Spinal cord (tissue), 10 donors: ENCODE measurements around the gene ZNF787. TPM values are rescaled to one million over a fixed set of nuclear protein-coding genes. Genes with fewer than 3 reads are reported as not detected.

Source experiments
- DNase-seq, 6 donors: peaks; one replicate each; pipeline versions ENCODE4 v3.0.0 to v3.0.0-alpha.2; 2013 to 2015; ENCODE audit warnings: low spot score in 6 of 6, low read depth in 4 of 6
- H3K27ac ChIP-seq: one replicate; pipeline ENCODE4 v1.5.1; 2013; ENCODE audit warnings: low read depth, low read length, control low read depth
- H3K27me3 ChIP-seq: one replicate; pipeline ENCODE4 v1.6.1; 2013; ENCODE audit warnings: low read length; ENCODE audit not compliant: control insufficient read depth, insufficient read depth
- H3K36me3 ChIP-seq: one replicate; pipeline ENCODE4 v1.6.1; 2013; ENCODE audit warnings: low read length; ENCODE audit not compliant: control insufficient read depth, insufficient read depth
- H3K4me1 ChIP-seq: one replicate; pipeline ENCODE4 v1.6.1; 2013; ENCODE audit warnings: low read length; ENCODE audit not compliant: control insufficient read depth, insufficient read depth
- H3K4me3 ChIP-seq: one replicate; pipeline ENCODE4 v1.5.1; 2013; ENCODE audit warnings: low read depth, low read length, control low read depth
- H3K9me3 ChIP-seq: one replicate; pipeline ENCODE4 v1.6.1; 2013; ENCODE audit warnings: low read length; ENCODE audit not compliant: control insufficient read depth, insufficient read depth
- WGBS: methylation state at CpG from one replicate; pipeline ENCODE4 v1.1.5; 2013; ENCODE audit warnings: missing lambda C conversion rate; ENCODE audit not compliant: insufficient coverage; 5-methylcytosine and 5-hydroxymethylcytosine counted together
- polyA plus RNA-seq, 2 donors: library from polyadenylated mRNA; unstranded; fragments of 120-200 nt; gene quantifications; one replicate each; pipeline ENCODE4 v1.2.1, GENCODE V29; 2013; ENCODE audit not compliant: insufficient read length in 2 of 2
- total RNA-seq, 2 donors: library from RNA; depleted of rRNA in 1 of 2; stranded (reverse); fragments of 120-200 nt in 1 of 2; fragments of >200 nt in 1 of 2; gene quantifications; one replicate each; pipeline versions ENCODE4 v1.2.3 to v1.2.4, GENCODE V29; 2013 to 2014
- donor health status: healthy.

ZNF787 gene
- total and polyA plus RNA-seq, 4 donors, result 8.9 to 27.4 (median 23.6) TPM

DNA sequence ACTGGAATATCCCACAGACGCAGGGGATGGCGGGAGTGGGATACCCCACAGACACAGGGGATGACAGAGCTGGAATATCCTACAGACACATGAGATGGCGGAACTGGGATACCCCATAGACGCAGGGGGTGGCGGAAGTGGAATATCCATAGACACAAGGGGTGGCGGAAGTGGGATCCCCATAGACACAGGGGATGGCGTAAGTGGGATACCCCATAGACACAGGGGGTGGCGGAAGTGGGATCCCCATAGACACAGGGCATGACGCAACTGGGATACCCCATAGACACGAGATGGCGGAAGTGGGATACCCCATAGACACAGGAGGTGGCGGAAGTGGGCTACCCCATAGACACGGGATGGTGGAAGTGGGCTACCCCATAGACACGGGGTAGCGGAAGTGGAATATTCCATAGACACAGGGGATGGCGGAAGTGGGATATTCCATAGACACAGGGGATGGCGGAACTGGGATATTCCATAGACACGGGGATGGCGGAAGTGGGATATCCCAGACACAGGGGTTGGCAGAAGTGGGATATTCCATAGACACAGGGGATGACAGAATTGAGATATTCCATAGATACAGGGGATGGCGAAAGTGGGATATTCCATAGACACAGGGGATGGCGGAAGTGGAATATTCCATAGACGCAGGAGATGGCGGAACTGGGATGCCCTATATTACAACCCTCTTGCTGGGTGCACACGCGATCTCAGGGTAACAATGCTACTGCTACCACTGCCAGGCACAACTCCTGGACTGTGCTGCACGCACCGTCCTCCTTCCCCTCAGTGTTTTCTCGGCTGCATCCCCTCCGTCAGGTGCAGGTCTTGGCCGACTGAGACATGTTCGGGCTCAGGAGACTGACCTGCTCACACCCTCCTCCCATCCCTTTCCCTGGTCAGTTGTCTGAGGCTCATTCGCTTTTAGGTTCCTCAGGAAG is 28.1 kb downstream of the ZNF787 start:
- peaks cover 59% of the 10 kb centered on the region for H3K36me3 ChIP-seq
- H3K27ac ChIP-seq, result no peak overlapping the region
- no peak for DNase-seq
- H3K27me3 ChIP-seq, result no peaks in the 10 kb centered on the region
- 98% methylated on average over 28 of the region's 32 CpGs for WGBS
- H3K4me3 ChIP-seq, result no peak overlapping the region
- H3K4me1 ChIP-seq, result peaks cover 9% of the 10 kb centered on the region
- H3K9me3 ChIP-seq, result peaks cover 3% of the 10 kb centered on the region

DNA sequence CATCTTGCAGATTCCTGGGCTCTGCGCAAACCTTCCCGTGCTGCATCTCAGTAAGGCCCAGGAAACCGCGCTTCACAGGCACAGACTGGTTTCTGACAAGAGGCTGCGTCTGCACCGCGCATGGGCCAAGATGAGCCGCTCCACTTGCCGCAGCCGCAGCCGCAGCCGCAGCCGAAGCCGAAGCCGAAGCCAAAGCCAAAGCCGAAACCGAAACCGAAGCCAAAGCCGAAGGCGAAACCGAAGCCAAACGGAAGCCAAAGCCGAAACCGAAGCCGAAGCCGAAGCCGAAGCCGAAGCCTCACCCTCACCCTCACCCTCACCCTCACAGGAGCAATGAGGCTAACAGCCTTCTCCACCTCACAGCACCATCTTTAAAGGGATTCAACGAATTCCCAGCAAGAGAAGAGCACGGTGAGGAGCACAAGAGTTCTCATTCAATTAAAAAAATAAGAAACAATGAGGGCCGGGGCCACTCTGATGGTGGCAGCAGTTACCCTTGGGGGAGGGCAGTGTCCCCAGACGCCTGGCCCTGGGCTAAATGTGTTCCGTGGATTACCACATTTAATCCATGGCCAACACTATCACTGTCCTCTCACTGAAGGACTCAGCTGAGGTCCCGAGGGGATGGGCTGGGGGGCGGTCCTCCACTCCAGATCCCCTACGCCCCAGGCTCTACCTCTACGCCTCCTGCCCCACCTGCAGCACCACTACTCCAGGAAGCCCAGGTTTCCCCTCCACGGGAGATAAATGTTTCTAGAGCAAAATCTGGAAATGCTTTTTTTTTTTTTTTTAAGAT is 29.1 kb downstream of the ZNF787 start:
- Histone ChIP-seq H3K4me3 (no peak overlapping the region), H3K27ac (no peak overlapping the region)

DNA sequence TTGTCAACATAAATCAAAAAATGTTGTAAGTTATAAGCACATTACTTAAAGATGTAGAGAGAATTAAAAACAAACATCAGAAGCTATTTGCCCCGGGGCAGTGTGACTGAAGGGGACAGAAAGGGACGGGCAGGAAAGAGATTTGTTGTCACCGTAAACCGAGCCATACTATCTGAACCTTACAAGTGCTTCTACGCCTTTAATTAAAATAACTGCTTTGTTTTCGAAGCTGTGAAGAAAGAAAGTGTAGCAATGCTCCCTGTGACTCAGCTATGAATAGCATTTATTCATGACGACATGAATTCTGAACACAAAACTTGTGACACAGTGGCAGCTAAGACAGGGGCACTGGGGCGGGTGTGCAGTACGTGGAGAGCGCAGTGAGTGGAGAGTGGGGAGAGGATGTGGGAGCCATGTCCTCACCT is 30.0 kb downstream of the ZNF787 start:
- H3K9me3 ChIP-seq, result peaks cover 3% of the 10 kb centered on the region
- H3K27ac ChIP-seq, result peak overlapping the region; percentile 47
- H3K4me3 ChIP-seq, result no peak overlapping the region
- peaks cover 9% of the 10 kb centered on the region for H3K4me1 ChIP-seq
- no peak for DNase-seq
- H3K36me3 ChIP-seq, result peaks cover 61% of the 10 kb centered on the region
- 40% methylated on average over 2 of the region's 10 CpGs for WGBS
- H3K27me3 ChIP-seq, result no peaks in the 10 kb centered on the region

More for the DNA sequence above, 29.1 kb downstream of the ZNF787 start:
- no peaks in the 10 kb centered on the region for H3K27me3 ChIP-seq
- H3K36me3 ChIP-seq, result peaks cover 58% of the 10 kb centered on the region
- WGBS, result 91% methylated on average over 27 of the region's 38 CpGs
- DNase-seq, result no peak
- peaks cover 3% of the 10 kb centered on the region for H3K9me3 ChIP-seq
- H3K4me1 ChIP-seq, result peaks cover 9% of the 10 kb centered on the region

DNA sequence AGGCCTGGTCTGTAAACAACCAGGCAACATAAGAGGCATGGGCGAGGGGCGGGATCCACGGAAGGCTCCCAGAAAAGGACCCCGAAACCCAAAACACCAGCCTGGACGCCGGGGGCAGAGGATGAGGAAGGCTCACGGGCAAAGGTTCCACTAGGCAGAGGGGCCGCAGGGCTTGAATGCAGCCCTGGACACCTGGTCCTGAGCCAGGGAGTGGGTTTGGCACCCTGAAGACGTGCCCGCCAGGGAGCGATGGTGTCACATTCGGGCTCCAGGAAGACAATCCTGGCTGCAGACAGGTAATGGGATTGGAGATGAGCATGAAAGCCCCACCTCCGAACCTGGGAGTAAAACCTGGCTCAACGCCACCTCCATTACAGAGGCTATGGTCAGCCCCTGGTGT is 31.8 kb downstream of the ZNF787 start:
- H3K27ac ChIP-seq, result no peak overlapping the region

DNA sequence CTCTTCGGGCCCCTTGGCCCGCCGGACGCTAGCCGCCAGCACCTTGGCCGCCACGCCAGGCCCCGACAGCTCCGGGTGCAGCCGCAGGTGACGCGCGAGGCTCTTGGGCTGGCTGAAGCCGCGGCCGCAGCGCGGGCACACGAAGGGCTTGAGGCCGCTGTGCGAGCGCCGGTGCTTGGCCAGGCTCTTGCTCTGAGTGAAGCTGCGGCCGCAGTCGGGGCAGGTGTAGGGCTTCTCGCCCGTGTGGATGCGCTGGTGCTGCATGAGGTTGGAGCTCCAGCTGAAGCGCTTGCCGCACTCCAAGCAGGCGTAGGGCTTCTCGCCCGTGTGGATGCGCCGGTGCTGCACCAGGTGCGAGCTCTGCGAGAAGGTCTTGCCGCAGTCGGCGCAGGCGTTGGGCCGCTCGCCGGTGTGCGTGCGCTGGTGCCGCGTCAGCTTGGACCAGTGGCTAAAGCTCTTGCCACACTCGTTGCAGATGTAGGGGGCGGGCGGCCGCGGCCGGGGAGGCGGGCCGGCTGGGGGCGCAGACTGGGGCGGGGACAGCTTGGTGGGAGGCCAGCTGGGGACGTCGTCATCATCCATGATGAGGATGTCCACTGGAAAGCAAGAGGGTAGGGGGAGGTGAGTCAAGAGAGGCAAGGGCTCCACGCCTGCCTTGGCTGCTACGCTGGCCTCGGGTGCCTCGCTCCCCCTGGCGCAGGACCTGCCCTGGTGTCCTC is 32.4 kb downstream of the ZNF787 start:
- Histone ChIP-seq H3K27ac (no peak overlapping the region), H3K4me1 (peaks cover 9% of the 10 kb centered on the region), H3K36me3 (peaks cover 62% of the 10 kb centered on the region), H3K27me3 (no peaks in the 10 kb centered on the region), H3K4me3 (no peak overlapping the region), H3K9me3 (peaks cover 3% of the 10 kb centered on the region)
- WGBS, result 93% methylated on average over 65 of the region's 66 CpGs
- DNase-seq, result no peak

More for the DNA sequence above, 31.8 kb downstream of the ZNF787 start:
- no peaks in the 10 kb centered on the region for H3K27me3 ChIP-seq
- H3K4me3 ChIP-seq, result no peak overlapping the region
- peaks cover 3% of the 10 kb centered on the region for H3K9me3 ChIP-seq
- H3K36me3 ChIP-seq, result peaks cover 62% of the 10 kb centered on the region
- peaks cover 9% of the 10 kb centered on the region for H3K4me1 ChIP-seq
- WGBS, result 87% methylated on average over 12 of the region's 14 CpGs
- no peak for DNase-seq

DNA sequence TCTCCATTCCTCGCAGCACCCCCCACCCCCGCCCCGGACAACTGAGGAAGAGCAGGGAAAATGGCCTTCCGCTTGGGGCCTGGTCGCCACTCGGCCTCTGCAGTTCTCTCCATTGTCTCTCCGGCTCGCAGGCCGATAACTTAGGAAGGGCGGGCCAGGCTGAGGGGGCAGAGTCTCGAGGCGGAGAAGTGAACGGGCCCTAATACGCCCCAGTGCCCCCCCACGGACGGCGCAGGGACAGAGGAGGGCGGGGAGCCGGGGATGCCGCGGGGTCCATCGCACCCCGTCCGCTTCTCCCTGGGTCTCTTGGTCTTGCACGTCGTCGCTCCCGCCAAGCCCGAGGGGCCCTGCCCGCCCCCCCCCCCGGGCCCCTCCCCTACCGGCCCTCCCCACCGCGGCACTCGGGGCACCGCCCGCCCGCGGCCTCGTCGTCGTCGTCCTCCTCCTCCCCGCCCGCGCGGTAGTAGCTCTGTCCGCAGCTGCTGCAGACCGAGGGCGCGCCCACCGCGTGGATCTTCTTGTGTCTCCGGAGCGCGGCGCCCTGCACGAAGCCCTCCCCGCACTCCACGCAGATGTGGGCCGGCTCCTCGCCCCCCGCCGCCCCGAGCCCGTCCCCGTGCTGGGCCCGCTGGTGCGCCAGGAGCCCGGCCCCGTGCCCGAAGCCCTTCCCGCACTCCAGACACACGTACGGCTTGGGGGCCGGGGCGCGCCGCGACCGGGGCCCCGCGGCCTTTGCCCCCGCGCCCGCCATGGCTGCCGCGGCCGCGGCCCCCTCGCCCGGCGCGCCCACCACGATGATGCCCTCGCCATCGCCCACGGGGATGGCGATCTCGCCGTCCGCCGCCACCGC is 33.2 kb downstream of the ZNF787 start:
- H3K9me3 ChIP-seq, result peaks cover 3% of the 10 kb centered on the region
- H3K27me3 ChIP-seq, result no peaks in the 10 kb centered on the region
- WGBS, result 70% methylated on average over 88 of the region's 104 CpGs
- H3K4me1 ChIP-seq, result peaks cover 9% of the 10 kb centered on the region
- no peak overlapping the region for H3K4me3 ChIP-seq
- no peak for DNase-seq
- peaks cover 56% of the 10 kb centered on the region for H3K36me3 ChIP-seq
- H3K27ac ChIP-seq, result no peak overlapping the region

DNA sequence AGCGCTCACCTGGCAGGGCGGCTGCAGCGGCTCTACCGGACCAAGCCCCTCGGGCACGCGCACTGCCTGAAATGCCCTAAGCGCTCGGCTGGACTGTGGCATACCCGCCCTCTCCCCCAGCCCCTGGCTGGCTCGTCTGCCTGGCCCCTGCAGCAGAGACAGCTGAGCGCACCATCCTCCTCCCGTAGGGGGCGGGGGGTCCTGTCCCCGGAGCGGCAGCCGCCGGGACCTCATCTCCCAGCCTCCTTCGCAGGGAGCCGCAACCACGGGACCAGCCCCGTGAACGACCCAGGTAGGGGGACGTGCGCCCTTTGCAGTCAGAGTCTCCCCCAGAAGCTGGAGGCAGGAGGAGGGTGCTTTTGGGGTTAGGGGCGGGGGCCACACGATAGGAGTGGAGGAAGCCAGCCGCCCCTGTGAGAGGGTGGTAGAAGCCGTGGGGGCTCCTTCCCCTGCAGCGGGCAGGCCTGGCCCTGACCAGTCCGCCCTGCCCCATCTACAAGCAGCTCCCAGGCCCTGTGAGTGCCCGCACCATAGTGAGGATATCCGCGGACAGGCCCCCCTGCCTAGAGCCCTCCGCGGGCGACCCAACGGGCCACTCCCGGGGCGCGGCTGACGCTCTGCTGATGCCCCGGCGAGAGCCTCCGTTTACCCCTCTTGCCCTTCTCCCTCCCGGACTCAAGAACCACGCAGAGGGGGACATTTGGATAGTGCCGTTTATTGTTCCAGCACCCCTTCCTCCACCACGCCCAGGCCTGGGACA is 34.2 kb downstream of the ZNF787 start:
- Histone ChIP-seq H3K27ac (no peak overlapping the region), H3K36me3 (peaks cover 49% of the 10 kb centered on the region), H3K27me3 (no peaks in the 10 kb centered on the region), H3K4me1 (peaks cover 8% of the 10 kb centered on the region), H3K4me3 (no peak overlapping the region), H3K9me3 (no peaks in the 10 kb centered on the region)
- no peak for DNase-seq
- WGBS, result 61% methylated on average over 38 of the region's 49 CpGs

DNA sequence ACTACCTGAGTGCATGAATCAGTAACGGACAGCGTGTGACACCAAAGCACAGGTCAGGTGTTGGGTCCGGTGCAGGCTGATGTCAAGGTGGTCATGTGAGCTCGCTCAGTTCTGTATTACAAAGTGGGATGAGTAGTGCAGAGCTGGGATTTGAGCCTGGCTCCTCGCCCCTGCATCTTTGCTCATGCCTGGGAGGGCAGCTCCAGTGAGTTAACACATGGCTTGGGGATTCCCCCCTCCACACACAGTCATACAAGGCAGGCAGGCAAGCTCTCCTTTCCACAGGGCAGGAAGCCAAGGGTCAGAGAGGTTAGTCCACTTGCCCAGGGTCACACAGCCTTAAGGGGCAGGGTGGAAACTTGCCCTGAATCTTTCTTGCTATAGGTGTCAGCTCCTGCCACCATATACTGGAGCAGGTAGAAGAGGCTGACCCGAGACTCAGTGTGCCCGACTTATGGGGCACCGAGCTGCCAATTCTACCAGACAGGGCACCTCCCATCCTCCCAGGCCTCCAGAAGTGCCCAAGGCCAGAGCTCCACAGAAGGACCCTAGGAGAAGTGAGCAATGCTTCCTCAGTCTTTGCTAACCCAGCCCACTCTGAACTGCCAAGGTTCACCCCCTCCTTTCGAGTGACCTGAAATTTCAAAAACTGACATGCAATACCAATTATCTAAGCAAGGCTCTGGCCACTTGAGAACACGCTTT is 35.4 kb downstream of the ZNF787 start:
- no peaks in the 10 kb centered on the region for H3K9me3 ChIP-seq
- H3K36me3 ChIP-seq, result peaks cover 46% of the 10 kb centered on the region
- peaks cover 10% of the 10 kb centered on the region for H3K4me1 ChIP-seq
- WGBS, result 89% methylated on average over 7 of the region's 10 CpGs
- H3K4me3 ChIP-seq, result no peak overlapping the region
- DNase-seq, result no peak
- H3K27me3 ChIP-seq, result peaks cover 3% of the 10 kb centered on the region
- H3K27ac ChIP-seq, result no peak overlapping the region
